ENCODE data around the gene DNASE1L2. TPM values are rescaled to one million over a fixed set of nuclear protein-coding genes. Genes with fewer than 3 reads are reported as not detected.

The DNASE1L2 gene
- total and polyA plus RNA-seq, 2 of the 4 experiments (the other 2 are of a cell fraction) = 0.18 to 0.75 TPM

- Histone ChIP-seq H3K18ac (ENCODE audit: low read depth, low read length) (no peak overlapping the region), H2BK5ac (ENCODE audit: low read depth, low read length, poor library complexity, severe bottlenecking) (no peak overlapping the region), H4K91ac (ENCODE audit: insufficient read depth, low read depth, low read length) (no peak overlapping the region), H3K4ac (ENCODE audit: low read depth, low read length) (no peak overlapping the region), H3K23ac (ENCODE audit: low read depth, low read length) (no peak overlapping the region), H3K9ac (ENCODE audit: low read depth, low read length) (no peak overlapping the region), H2AK5ac (ENCODE audit: low read depth, low read length) (no peak overlapping the region), H2AK9ac (replicated peaks; ENCODE audit: low read depth, low read length, poor library complexity) (no peak overlapping the region), H3K27ac (ENCODE audit: insufficient read depth, low read length) (no peak overlapping the region), H3K4me1 (ENCODE audit: control insufficient read depth, insufficient read depth, low read length) (no peaks in the 10 kb centered on the region), H3K36me3 (ENCODE audit: control insufficient read depth, insufficient read depth, low read length) (no peaks in the 10 kb centered on the region), H4K5ac (ENCODE audit: low read depth, low read length) (no peak overlapping the region), H4K20me1 (ENCODE audit: insufficient read depth, low read length) (no peaks in the 10 kb centered on the region; the same call in 1 of the 2 replicates), H3K9me3 (ENCODE audit: control insufficient read depth, insufficient read depth, low read length) (no peaks in the 10 kb centered on the region), H3K56ac (ENCODE audit: extremely low read depth, insufficient read depth, low read length) (no peak overlapping the region), H2BK20ac (ENCODE audit: low read depth, low read length) (no peak overlapping the region), H3K4me2 (ENCODE audit: low read depth, low read length) (no peak overlapping the region), H2BK15ac (ENCODE audit: low read depth, low read length) (no peak overlapping the region), H3K79me1 (ENCODE audit: low read depth in 1 of 2, low read length in 2 of 2) (no peaks in the 10 kb centered on the region), H2BK120ac (ENCODE audit: low read depth, low read length) (no peak overlapping the region), H3K9me1 (ENCODE audit: insufficient read depth, low read length) (no peaks in the 10 kb centered on the region), H3K4me3 (ENCODE audit: insufficient read depth, low read depth, low read length) (no peak overlapping the region), H2AFZ (replicated peaks; ENCODE audit: low read length, poor library complexity) (peak overlapping the region; percentile 79), H3K14ac (replicated peaks; ENCODE audit: low read depth, low read length) (no peak overlapping the region), H4K8ac (ENCODE audit: low read depth in 2 of 2, low read length in 2 of 2) (no peak overlapping the region), H3K27me3 (ENCODE audit: control insufficient read depth, insufficient read depth, low read length) (peaks cover 67% of the 10 kb centered on the region)
- intact Hi-C loops (cut with micrococcal nuclease) = no loop called here
- 40% methylated on average over 2 of the region's 32 CpGs; no CpG with 5 or more reads in 1 of the 2 experiments for WGBS, 2 experiments (ENCODE audit: extremely low coverage in 2 of 2, insufficient read length in 1 of 2)
- ChIA-PET CTCF (no interaction called here), POLR2A (ENCODE audit: unreplicated experiment) (no interaction called here)
- dilution Hi-C loops (cut with HindIII; ENCODE audit: low sequenced_read_pairs, unreplicated experiment) = no loop called here
- TF ChIP-seq MXI1 (IDR thresholded peaks at IDR 0.05; ENCODE audit: borderline replicate concordance, low read depth, low read length) (no peak), SMC3 (IDR thresholded peaks at IDR 0.05; ENCODE audit: low read depth, low read length) (no peak), RAD21 (IDR thresholded peaks at IDR 0.05; ENCODE audit: low read length) (no peak), CTCF (conservative IDR thresholded peaks at IDR 0.05; ENCODE audit: low read depth, low read length) (no peak), USF2 (IDR thresholded peaks at IDR 0.05; ENCODE audit: low read depth, low read length) (no peak), POLR2A (IDR thresholded peaks at IDR 0.05; ENCODE audit: low read depth, low read length) (no peak), CEBPB (IDR thresholded peaks at IDR 0.05; ENCODE audit: low read depth, low read length) (no peak), BHLHE40 (IDR thresholded peaks at IDR 0.05; ENCODE audit: low read depth, low read length) (no peak), CHD1 (IDR thresholded peaks at IDR 0.05; ENCODE audit: low read depth, low read length) (no peak), ELK1 (IDR thresholded peaks at IDR 0.05; ENCODE audit: borderline replicate concordance, low read depth, low read length) (no peak), RFX5 (IDR thresholded peaks at IDR 0.05; ENCODE audit: low read depth, low read length) (no peak), NFE2L2 (IDR thresholded peaks at IDR 0.05; ENCODE audit: low read depth, low read length) (no peak)
- ATAC-seq (ENCODE audit: low read depth) = no peak
- in situ Hi-C loops (cut with MboI; ENCODE audit: low sequenced_read_pairs) = no loop called here
- no peak for DNase-seq
- BruUV-seq (replicated peaks) = no TSS peak
Measured at GRCh38 chr16:2196981-2197511, 39.2 kb upstream of the DNASE1L2 start.

Data from IMR-90 (cell line).